ENCODE results near the gene KIF4B.
"Not testable (repeated sequence)": the region's sequence is repeated elsewhere in the genome, so short reads cannot be mapped to it uniquely, and the experiment has no call there.

The KIF4B gene, protein sequence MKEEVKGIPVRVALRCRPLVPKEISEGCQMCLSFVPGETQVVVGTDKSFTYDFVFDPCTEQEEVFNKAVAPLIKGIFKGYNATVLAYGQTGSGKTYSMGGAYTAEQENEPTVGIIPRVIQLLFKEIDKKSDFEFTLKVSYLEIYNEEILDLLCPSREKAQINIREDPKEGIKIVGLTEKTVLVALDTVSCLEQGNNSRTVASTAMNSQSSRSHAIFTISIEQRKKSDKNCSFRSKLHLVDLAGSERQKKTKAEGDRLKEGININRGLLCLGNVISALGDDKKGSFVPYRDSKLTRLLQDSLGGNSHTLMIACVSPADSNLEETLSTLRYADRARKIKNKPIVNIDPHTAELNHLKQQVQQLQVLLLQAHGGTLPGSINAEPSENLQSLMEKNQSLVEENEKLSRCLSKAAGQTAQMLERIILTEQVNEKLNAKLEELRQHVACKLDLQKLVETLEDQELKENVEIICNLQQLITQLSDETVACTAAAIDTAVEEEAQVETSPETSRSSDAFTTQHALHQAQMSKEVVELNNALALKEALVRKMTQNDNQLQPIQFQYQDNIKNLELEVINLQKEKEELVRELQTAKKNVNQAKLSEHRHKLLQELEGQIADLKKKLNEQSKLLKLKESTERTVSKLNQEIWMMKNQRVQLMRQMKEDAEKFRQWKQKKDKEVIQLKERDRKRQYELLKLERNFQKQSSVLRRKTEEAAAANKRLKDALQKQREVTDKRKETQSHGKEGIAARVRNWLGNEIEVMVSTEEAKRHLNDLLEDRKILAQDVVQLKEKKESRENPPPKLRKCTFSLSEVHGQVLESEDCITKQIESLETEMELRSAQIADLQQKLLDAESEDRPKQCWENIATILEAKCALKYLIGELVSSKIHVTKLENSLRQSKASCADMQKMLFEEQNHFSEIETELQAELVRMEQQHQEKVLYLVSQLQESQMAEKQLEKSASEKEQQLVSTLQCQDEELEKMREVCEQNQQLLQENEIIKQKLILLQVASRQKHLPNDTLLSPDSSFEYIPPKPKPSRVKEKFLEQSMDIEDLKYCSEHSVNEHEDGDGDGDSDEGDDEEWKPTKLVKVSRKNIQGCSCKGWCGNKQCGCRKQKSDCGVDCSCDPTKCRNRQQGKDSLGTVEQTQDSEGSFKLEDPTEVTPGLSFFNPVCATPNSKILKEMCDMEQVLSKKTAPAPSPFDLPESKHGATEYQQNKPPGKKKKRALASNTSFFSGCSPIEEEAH

DNA sequence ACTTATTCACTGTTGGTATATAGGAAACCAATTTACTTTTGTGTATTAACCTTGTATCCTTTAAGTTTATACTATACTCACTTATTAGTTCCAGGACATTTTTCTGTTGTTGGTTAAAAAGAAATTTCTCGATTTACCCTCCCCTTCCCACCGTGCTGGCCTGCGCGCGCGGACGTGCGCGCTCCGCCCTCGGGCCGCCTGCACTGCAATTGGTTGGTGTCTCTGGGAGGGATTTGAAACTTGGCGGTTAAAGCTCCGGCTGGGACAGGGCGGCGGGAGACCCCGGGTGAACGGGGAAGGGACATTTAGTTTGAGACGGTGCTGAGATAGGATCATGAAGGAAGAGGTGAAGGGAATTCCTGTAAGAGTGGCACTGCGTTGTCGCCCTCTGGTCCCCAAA, at the start of gene KIF4B:
KIF4B (plus strand) TSS at position 230 of the 400 bp plus-strand sequence; CDS start at position 335, 105 bp downstream.
- no peak for DNase-seq

DNA sequence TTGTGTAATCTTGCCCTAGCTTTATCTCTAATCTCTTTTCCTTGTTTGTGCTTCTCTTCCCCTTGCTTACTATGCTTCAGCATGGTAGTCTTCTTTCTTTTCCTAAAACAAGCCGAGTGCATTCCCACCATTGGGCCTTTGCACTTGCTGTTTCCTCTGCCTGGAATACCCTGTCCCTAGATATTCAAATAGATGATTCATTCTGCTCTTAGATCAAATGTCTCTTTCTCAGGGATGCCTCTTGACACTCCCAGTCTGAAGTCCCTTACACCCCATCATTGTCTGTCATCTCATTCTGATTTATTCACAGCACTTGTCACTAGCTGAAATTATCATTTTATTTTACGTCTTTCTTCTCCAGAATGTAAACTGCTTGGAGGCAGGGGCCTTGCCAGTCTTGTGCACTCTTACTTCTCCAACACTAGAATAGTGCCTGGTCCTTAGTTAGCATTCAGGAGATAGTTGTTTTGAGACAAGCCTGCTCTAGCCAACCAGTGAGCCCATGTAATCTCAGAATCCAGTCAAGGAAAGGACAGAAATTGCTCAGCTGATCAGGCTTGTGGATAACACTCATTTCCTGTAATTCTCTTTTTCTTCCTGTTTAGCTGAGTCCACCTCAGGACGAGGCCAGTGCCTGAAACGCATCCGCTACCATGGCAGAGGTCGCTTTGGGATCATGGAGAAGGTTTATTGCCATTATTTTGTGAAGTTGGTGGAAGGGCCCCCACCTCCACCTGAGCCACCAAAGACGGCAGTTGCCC, 47.3 kb upstream of the KIF4B start:
- DNase-seq = no peak

DNA sequence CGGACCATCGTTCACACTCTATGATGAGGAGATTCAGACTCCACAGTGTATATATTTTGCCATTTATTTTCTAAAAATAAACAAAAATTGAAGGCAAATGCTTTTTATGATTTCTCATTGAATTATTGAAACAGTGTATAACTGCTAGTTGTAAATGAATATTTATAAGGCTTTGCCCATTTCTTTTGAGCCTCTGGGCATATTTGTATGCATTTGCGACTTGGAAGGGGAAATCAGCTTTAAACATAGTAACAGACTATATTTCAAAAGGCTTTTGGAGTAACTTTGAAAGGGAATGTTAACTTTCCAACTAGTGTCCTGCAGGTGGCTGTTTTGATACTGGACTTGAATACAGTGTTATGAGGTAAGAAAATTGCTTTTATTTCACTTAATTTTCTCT, 46.7 kb upstream of the KIF4B start:
- DNase-seq = no peak

DNA sequence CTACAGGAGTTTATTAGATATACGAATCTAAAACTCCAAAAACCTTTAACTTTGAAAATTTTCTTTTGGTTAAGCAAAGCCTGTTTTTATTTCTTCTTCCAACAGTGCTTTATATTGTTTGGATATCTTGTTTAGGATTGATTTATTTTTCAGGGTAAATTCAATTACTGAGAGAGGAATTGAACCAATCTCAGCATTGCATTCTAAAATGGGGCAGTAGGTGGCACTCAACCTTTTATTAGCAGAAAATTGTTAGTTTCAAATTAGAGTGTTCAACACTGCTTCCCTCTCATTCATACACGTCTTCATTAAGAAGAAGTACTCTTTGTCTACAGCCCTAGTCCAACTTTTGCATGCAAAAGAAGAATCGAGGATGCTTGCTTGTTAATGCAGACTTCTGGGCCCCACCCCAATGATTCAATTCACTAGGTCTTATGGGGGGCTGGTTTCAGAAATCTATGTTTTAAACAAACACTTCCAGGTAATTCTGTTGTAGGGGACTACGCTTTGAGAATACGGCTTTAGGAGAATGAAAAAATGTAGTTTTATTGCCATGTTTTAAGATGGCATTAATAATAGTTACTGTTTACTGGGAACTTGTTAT, 46.0 kb upstream of the KIF4B start:
- DNase-seq = peak in 3 of 56 donors; percentile 1 to 6 (median 2)

DNA sequence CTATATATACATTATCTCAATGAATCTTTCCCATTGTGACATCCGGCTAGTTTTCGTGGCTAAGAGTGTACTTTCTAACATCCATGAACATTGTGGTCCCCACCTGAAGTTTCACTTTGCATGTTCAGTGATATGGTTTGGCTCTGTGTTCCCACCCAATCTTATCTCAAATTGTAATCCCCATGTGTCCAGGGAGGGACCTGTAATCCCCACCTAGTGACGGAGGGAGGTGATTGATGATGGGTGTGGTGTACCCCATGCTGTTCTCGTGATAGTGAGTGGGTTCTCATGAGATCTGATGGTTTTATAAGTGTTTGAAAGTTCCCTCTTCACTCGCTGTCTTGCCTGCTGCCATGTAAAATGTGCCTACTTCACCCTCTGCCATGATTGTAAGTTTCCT, 44.6 kb upstream of the KIF4B start:
- DNase-seq = no peak

DNA sequence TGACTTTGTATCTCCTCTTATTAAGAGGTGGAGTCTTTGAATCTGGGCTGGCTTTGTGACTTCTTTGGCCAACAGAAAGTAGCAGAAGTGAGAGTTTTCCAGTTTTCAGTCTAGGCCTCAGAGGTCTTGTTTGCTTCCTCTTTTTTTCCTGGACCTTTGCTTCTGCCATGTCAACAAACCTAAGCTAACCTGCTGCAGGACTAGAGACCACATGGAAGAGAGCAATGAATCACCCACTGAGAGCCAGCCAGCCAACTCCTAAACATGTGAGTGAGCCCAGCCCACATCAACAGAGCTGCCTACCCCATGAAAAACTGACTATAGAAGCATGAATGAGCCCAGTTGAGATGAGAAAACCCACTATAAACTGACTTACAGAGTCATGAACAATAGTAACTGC, 42.8 kb upstream of the KIF4B start:
- DNase-seq = no peak

DNA sequence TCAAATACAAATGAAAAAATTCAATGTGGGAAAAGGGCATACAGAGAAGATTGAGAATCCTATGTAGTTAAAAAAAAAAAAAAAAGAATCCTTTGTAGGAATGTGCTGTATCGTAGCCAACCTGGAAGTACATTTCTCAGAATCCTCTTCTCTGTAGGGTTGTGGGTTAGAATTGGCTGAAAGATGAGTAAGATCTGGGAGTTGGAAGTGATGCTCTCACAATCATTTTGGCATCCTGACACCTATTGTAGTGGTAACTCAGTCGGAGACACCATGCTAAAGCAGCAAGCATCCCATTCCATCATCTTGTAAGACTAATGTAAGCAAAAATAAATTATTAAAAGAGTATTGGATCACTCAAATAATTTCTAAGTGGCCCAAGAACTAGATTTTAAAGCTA, 42.1 kb upstream of the KIF4B start:
- DNase-seq = no peak

DNA sequence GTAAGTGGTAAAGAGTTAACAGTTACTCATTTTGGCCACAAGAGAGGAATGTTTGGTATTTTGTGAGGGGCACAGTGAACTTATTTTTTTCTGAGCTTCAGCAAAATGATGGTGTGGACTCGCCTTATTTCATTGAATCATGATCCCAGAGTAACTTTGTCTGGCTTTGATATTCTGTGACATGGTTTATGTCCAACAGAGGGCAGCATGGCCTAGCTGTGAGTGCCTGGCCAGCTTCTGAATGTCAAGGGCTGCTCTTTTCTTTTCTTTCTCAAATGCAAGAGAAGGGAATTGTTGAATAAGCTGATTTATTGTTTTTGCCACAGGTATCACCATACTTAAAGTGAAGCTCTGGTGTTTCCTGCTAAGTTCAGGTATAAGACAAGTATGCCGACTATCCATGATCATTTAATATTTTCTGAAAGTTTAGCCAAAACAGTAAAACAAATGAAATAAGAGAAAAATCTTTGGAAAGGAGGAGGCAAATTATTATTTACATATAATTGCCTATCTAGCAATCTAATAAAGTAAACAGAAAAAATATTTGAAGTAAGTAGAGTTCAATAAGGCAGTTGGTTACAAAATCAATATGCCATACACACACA, 41.0 kb upstream of the KIF4B start:
- DNase-seq = peak in 27 of 56 donors; percentile 1 to 47 (median 10)

DNA sequence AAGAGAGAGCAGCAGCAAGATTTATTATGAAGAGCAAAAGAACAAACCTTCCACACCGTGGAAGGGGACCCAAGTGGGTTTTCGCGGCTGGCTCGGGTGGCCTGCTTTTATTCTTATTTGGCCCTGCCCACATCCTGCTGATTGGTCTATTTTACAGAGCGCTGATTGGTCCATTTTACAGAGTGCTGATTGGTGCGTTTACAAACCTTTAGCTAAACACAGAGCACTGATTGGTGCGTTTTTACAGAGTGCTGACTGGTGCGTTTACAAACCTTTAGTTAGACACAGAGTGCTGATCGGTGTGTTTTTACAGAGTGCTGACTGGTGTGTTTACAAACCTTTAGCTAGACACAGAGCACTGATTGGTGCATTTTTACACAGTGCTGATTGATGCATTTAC, 37.5 kb upstream of the KIF4B start:
- not testable (repeated sequence) for DNase-seq

DNA sequence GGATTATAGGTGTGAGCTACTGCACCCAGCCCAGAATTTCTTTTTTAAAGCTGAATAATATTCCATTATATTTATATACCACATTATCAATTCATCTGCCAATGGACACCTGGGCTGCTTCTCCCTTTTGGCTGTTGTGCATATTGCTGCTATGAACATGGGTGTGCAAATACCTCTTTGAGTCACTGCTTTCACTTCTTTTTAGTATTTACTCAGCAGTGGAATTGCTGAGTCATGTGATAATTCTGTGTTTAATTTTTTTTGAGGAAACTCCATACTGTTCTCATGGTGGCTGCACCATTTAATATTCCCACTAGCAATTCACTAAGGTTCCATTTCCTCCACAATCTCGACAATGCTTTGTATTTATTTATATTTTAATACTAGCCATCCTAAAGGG, 36.1 kb upstream of the KIF4B start:
- DNase-seq = no peak

DNA sequence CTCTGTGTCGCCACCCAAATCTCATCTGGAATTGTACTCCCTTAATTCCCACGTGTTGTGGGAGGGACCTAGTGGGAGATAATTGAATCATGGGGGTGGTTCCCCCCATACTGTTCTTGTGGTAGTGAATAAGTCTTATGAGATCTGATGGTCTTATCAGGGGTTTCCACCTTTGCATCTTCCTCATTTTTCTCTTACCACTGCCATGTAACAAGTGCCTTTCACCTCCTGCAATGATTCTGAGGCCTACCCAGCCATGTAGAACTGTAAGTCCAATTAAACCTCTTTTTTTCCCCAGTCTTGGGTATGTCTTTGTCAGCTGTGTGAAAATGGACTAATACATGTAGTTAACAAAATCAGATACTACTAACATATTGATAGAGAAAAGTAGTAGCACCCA, 35.3 kb upstream of the KIF4B start:
- DNase-seq = not testable (repeated sequence)

DNA sequence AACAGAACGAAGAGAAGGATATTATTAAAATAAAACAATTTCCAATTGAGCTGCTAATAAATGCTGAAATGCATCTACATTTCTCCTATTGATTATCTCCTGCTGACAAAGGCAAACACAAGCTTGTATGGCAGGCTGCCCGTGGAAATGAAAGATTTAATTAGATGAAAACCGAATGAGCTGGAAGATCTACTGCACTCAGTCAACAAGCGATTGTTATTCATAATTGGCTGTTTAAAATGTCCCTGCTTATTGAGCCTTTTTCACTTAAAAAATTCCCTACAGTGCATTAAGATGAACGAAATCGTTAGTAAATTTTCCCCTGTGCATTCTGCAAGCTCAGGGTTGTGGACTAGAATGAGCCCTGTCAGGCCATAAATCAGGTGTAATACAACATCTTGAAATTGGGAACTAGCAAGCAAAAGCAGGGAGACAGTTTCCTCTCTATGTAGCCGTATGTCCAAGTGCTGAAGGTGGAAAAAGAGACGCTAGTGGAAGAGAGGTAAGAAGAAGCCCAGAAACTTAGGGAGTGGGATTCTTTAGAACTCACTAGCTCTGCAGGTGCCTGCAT, 28.5 kb upstream of the KIF4B start:
- DNase-seq = no peak

DNA sequence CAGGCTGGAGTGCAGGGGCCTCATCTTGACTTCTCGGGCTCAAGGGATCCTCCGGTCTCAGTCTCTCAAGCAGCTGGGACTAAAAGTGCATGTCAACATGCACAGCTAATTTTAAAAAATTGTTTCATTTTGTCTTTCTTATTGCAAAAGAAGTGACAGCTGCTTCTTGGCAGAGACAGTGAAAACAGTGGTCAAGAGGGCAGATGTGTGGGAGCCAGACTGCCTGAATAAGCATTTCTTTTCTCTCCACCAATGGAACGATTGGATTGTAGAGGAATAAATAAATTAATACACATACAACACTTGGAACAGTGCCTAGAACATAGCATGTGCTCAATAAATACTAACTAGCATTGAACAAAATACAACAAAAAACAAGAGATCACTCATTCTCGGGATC, 27.4 kb upstream of the KIF4B start:
- no peak for DNase-seq

DNA sequence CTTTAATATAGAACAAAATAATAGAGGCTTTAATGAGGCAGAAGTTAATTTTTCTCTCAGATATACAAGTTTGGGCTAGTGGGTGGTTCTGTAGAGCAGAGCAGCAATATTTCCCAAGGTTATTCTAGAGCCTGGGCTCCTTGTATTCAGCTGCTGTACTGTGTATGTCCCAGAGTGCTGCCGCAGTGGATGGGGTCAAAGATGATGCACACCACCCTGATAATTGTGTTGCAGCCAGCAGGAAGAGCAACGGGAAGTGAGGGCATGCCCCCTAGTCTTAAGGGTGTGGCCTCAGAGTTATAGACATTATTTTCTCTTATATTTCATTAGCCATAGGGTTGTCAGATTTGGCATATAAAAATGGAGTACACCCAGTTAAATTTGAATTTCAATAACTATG, 23.9 kb upstream of the KIF4B start:
- DNase-seq = no peak

DNA sequence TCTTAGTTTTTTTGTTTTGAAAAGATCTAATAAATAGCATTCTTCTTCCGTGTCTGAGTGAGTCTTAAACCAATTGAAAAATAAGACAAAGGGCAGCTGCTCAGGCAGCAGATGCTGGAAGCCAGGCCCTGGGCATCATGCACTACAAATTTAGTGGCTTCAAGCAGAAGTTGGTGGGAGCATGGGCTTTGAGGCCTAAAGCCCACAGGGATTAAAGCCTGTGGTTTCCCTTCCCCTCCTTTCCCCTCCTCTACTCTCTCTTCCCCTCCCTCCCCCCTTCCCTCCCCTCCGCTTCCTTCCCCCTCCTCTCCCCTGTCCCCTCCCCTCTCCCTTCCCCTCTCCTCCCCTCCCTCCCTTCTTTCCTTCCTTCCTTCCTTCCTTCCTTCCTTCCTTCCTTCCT, 20.1 kb upstream of the KIF4B start:
- no peak for DNase-seq

DNA sequence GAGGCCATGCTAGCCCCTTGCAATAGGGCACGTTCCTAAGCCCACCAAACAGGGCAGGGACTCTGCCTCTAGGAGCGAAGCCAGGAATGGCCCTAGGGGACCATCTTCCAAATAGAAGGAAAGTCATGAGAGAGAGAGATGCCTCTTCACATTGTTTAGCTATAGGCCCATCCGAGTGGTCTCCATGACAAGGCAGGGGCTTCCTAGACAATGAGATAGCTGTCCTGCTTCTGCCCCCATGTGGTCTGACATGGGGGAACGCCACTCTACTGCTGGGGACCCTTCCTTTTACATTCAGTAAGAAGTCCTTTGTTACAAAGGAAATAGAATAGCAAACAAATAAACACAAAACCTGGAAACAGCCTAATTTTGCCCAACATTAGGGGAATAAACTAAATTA, 17.9 kb upstream of the KIF4B start:
- DNase-seq = peak in 2 of 56 donors; percentile 2 to 6

DNA sequence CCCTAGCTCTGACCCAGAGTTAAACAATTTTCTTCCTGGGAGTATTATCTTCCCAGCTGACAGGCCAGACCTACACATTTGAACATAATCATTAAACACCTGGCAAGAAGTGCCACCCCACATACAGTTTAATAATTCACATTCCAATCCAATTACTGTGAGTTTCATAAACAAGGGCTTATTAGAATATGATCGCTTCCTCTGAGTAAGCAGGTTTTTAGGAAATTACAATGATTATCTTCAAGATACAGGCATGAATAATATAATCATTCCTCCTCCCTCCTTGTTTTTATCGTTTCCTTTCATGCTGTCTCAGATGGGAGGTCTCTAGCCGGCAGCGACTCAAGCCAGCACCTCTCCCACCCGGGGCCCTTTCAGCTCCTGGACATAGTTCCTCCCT, 15.8 kb upstream of the KIF4B start:
- no peak for DNase-seq

DNA sequence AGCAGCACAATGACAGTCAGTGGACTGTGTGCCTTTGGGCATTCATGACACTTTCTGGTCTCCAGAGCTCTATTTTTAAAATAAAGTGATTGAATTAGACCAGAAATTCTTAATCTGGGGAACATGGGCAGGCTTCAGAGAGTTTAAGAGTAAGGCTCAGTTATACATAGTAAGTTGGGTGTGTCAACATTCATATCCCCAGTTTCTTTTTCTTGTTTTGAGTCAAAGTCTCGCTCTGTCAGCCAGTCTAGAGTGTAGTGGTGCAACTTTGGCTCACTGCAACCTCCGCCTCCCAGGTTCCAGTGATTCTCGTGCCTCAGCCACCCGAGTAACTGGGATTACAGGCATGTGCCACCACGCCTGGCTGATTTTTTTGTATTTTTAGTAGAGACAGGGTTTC, 13.7 kb upstream of the KIF4B start:
- no peak for DNase-seq

DNA sequence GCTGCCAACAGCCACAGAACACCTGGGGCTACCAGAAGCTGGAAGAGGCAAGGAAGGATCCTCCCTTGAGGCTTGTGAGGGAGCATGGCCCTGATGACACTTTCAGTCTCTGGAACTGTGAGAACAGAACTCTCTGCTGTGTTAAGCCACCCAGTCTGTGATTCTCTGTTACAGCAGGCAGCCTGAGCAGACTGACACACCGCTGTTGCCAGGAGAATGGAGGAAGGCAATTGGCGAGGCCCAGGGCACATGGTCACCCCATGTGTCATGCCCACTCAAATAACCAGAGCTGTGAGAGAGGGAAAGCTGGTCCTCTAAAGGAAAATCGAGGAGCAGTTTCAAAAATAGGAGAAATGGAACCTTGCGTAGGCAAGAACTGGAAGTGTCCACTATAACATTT, 12.0 kb upstream of the KIF4B start:
- no peak for DNase-seq

DNA sequence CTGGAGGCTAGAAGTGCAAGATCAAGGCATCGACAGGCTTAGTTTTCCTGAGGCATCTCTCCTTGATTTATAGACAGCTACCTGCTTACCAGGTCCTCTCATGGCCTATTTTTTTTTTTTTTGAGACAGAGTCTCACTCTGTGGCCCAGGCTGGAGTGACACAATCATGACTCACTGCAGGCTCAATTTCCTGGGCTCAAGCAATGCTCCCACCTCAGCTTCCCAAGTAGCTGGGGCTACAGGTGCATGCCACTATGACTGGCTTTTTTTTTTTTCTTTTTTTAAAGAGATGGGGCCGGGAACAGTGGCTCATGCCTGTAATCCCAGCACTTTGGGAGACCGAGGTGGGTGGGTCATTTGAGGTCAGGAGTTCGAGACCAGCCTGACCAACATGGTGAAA, 10.8 kb upstream of the KIF4B start:
- not testable (repeated sequence) for DNase-seq

All from nucleus accumbens (tissue), 56 donors.